Measurements from ENCODE around the gene LNX1. TPM values are rescaled to one million over a fixed set of nuclear protein-coding genes. Genes with fewer than 3 reads are reported as not detected.

LNX1 gene
- total RNA-seq, 2 experiments from 2014 or later = not detected

DNA sequence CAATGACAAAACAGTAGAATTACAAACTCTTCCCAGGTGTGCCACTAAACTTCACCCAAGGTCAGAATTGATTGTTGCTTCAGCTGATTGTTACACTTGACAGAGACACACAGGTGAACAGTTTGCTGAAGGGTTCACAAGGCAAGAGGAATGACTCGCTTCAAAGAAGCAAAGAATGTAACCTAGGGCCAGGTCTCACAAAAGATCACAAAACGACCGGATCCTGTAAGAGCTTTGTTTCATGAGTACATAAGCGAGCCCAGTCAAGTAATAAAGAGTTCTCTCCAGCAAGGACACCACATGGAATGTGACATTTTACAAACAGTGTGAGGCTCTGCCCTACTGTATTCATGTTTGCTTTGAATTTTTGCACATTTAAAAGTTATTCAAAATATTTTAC, 9.1 kb downstream of the LNX1 start:
- ChIA-PET POLR2A (interaction anchor here (0.7 to 1.0 kb wide), 4 partner anchors 11 to 183 kb away, joined by 3 to 7 read pairs (median 3); no protein-coding TSS in a partner anchor), CTCF (ENCODE audit: unreplicated experiment) (no interaction called here)
- no peak for DNase-seq (ENCODE audit: low spot score)
- intact Hi-C loops (cut with micrococcal nuclease; ENCODE audit: unreplicated experiment) = no loop called here
- Histone ChIP-seq H3K9me2 (ENCODE audit: insufficient read depth, low read length) (no peaks in the 10 kb centered on the region), H4K20me1 (ENCODE audit: insufficient read depth, low read length) (no peaks in the 10 kb centered on the region), H3K27ac (ENCODE audit: low read depth, low read length, poor library complexity, severe bottlenecking) (no peak overlapping the region), H3K4me1 (ENCODE audit: insufficient read depth, low read length, poor library complexity, severe bottlenecking) (no peaks in the 10 kb centered on the region), H2AFZ (ENCODE audit: low read length) (no peak overlapping the region), H3K4me3 (ENCODE audit: low read depth, low read length, poor library complexity, severe bottlenecking) (no peak overlapping the region), H3K79me2 (ENCODE audit: insufficient read depth, low read depth, low read length) (no peaks in the 10 kb centered on the region), H3K4me2 (ENCODE audit: low read length) (no peak overlapping the region), H3K36me3 (ENCODE audit: insufficient read depth, low read length) (no peaks in the 10 kb centered on the region), H3K9me3 (ENCODE audit: low read length) (no peaks in the 10 kb centered on the region)
- TF ChIP-seq EZH2phosphoT487 (IDR thresholded peaks at IDR 0.05; ENCODE audit: borderline replicate concordance, low read depth, low read length) = no peak
- no peak for TF ChIP-seq CTCF (conservative IDR thresholded peaks at IDR 0.05; ENCODE audit: low read length)
- no TSS peak for BruUV-seq (replicated peaks)

DNA sequence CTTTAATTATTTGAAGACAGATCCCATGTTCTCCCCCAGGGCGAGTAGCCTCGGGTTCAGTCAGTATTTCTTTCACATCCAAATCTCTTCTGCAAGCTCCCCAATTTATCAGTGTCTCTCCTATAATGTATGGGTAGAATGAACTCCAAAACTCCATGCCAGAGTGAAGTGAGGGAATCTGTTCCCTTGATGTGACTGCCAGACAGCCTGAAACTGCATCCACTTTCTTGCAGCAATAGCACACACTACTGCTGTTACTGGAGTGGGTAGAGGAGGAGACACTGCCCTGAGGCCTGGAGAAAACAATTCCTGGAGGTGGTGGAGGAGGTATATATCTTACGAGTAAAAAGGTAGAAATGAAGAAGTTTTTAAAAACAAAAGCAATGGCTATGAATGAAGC, 11.0 kb downstream of the LNX1 start:
- DNase-seq (ENCODE audit: low spot score) = no peak
- Histone ChIP-seq H3K36me3 (ENCODE audit: insufficient read depth, low read length) (no peaks in the 10 kb centered on the region), H3K4me1 (ENCODE audit: insufficient read depth, low read length, poor library complexity, severe bottlenecking) (no peaks in the 10 kb centered on the region), H3K4me2 (ENCODE audit: low read length) (no peak overlapping the region), H4K20me1 (ENCODE audit: insufficient read depth, low read length) (no peaks in the 10 kb centered on the region), H3K27ac (ENCODE audit: low read depth, low read length, poor library complexity, severe bottlenecking) (no peak overlapping the region), H3K9me2 (ENCODE audit: insufficient read depth, low read length) (no peaks in the 10 kb centered on the region), H2AFZ (ENCODE audit: low read length) (no peak overlapping the region), H3K9me3 (ENCODE audit: low read length) (no peaks in the 10 kb centered on the region), H3K4me3 (ENCODE audit: low read depth, low read length, poor library complexity, severe bottlenecking) (no peak overlapping the region), H3K79me2 (ENCODE audit: insufficient read depth, low read depth, low read length) (no peaks in the 10 kb centered on the region)
- no peak for TF ChIP-seq EZH2phosphoT487 (IDR thresholded peaks at IDR 0.05; ENCODE audit: borderline replicate concordance, low read depth, low read length)
- no peak for TF ChIP-seq CTCF (conservative IDR thresholded peaks at IDR 0.05; ENCODE audit: low read length)
- intact Hi-C loops (cut with micrococcal nuclease; ENCODE audit: unreplicated experiment) = no loop called here
- no TSS peak for BruUV-seq (replicated peaks)
- POLR2A ChIA-PET = no interaction called here
- CTCF ChIA-PET (ENCODE audit: unreplicated experiment) = no interaction called here

- intact Hi-C loops (cut with micrococcal nuclease; ENCODE audit: unreplicated experiment) = no loop called here
- Histone ChIP-seq H3K4me1 (ENCODE audit: insufficient read depth, low read length, poor library complexity, severe bottlenecking) (no peaks in the 10 kb centered on the region), H4K20me1 (ENCODE audit: insufficient read depth, low read length) (no peaks in the 10 kb centered on the region), H2AFZ (ENCODE audit: low read length) (no peak overlapping the region), H3K36me3 (ENCODE audit: insufficient read depth, low read length) (no peaks in the 10 kb centered on the region), H3K9me2 (ENCODE audit: insufficient read depth, low read length) (no peaks in the 10 kb centered on the region), H3K79me2 (ENCODE audit: insufficient read depth, low read depth, low read length) (no peaks in the 10 kb centered on the region), H3K4me2 (ENCODE audit: low read length) (no peak overlapping the region), H3K9me3 (ENCODE audit: low read length) (no peaks in the 10 kb centered on the region), H3K4me3 (ENCODE audit: low read depth, low read length, poor library complexity, severe bottlenecking) (no peak overlapping the region), H3K27ac (ENCODE audit: low read depth, low read length, poor library complexity, severe bottlenecking) (no peak overlapping the region)
- DNase-seq (ENCODE audit: low spot score) = no peak
- no peak for TF ChIP-seq CTCF (conservative IDR thresholded peaks at IDR 0.05; ENCODE audit: low read length)
- no peak for TF ChIP-seq EZH2phosphoT487 (IDR thresholded peaks at IDR 0.05; ENCODE audit: borderline replicate concordance, low read depth, low read length)
- POLR2A ChIA-PET = no interaction called here
- CTCF ChIA-PET (ENCODE audit: unreplicated experiment) = no interaction called here
- BruUV-seq (replicated peaks) = no TSS peak
Observed at GRCh38 chr4:53579826-53580225, 11.5 kb downstream of the LNX1 start.

Data from OCI-LY7 (cell line).